H9 (cell line): ENCODE results near the gene MYH8. TPM values are rescaled to one million over a fixed set of nuclear protein-coding genes. Genes with fewer than 3 reads are reported as not detected.

Experiments
- DNase-seq: peaks from one replicate; pipeline ENCODE4 v3.0.0-alpha.2; 2017
- H2AFZ ChIP-seq: one replicate; pipeline ENCODE4 v1.6.1; 2013; ENCODE audit warnings: mild to moderate bottlenecking, low read length, control low read depth, moderate library complexity
- H2AK5ac ChIP-seq: 2 replicates; pipeline ENCODE4 v1.6.1; 2013; ENCODE audit warnings: low read length, control low read depth, mixed read lengths; ENCODE audit not compliant: insufficient read length
- H2BK120ac ChIP-seq: one replicate; pipeline ENCODE4 v1.6.1; 2013; ENCODE audit warnings: low read depth, mild to moderate bottlenecking, low read length, control low read depth, inconsistent platforms; ENCODE audit not compliant: poor library complexity, severe bottlenecking
- H2BK12ac ChIP-seq: 2 replicates; pipeline ENCODE4 v1.6.1; 2013; ENCODE audit warnings: low read length, control low read depth, mixed read lengths, low read depth; ENCODE audit not compliant: insufficient read length
- H2BK15ac ChIP-seq: 2 replicates; pipeline ENCODE4 v1.6.1; 2013; ENCODE audit warnings: low read depth, low read length, control low read depth
- H2BK20ac ChIP-seq: one replicate; pipeline ENCODE4 v1.6.1; 2013; ENCODE audit warnings: low read depth, mild to moderate bottlenecking, low read length, control low read depth, inconsistent platforms; ENCODE audit not compliant: poor library complexity, severe bottlenecking
- H2BK5ac ChIP-seq: 2 replicates; pipeline ENCODE4 v1.6.1; 2013; ENCODE audit warnings: low read length, control low read depth, mixed read lengths; ENCODE audit not compliant: insufficient read length
- H3K14ac ChIP-seq: 2 replicates; pipeline ENCODE4 v1.6.1; 2013; ENCODE audit warnings: low read length, control low read depth; ENCODE audit not compliant: insufficient read depth
- H3K18ac ChIP-seq: 2 replicates; pipeline ENCODE4 v1.6.1; 2013; ENCODE audit warnings: low read depth, mild to moderate bottlenecking, mixed read lengths, low read length, control low read depth; ENCODE audit not compliant: insufficient read length
- H3K23ac ChIP-seq: 2 replicates; pipeline ENCODE4 v1.6.1; 2013; ENCODE audit warnings: low read length, control low read depth, mixed read lengths, low read depth; ENCODE audit not compliant: insufficient read length
- H3K23me2 ChIP-seq: 2 replicates; pipeline ENCODE4 v1.6.1; 2013; ENCODE audit warnings: low read depth, mild to moderate bottlenecking, mixed read lengths, low read length, control low read depth; ENCODE audit not compliant: insufficient read length, poor library complexity, severe bottlenecking
- H3K27ac ChIP-seq: 2 replicates; pipeline ENCODE4 v1.5.1; 2013; ENCODE audit warnings: low read length, control low read depth, mixed read lengths, low read depth; ENCODE audit not compliant: insufficient read length
- H3K27me3 ChIP-seq: 2 replicates; pipeline ENCODE4 v1.6.1; 2013; ENCODE audit warnings: low read length, control low read depth, inconsistent platforms; ENCODE audit not compliant: insufficient read depth
- H3K4ac ChIP-seq: 2 replicates; pipeline ENCODE4 v1.6.1; 2013; ENCODE audit warnings: low read depth, mild to moderate bottlenecking, control low read depth, inconsistent platforms, low read length, moderate library complexity
- H3K4me1 ChIP-seq: 2 replicates; pipeline ENCODE4 v1.6.1; 2013; ENCODE audit warnings: low read length, control low read depth, inconsistent platforms; ENCODE audit not compliant: insufficient read depth
- H3K4me2 ChIP-seq: 2 replicates; pipeline ENCODE4 v1.6.1; 2013; ENCODE audit warnings: low read length, control low read depth, mixed read lengths; ENCODE audit not compliant: insufficient read length, insufficient read depth
- H3K56ac ChIP-seq: 2 replicates; pipeline ENCODE4 v1.6.1; 2013; ENCODE audit warnings: low read depth, mild to moderate bottlenecking, mixed read lengths, low read length, control low read depth; ENCODE audit not compliant: insufficient read length
- H3K79me1 ChIP-seq: 2 replicates; pipeline ENCODE4 v1.6.1; 2013; ENCODE audit warnings: low read depth, mild to moderate bottlenecking, moderate library complexity, low read length, control low read depth, inconsistent platforms; ENCODE audit not compliant: insufficient read depth, poor library complexity, severe bottlenecking
- H3K79me2 ChIP-seq: 2 replicates; pipeline ENCODE4 v1.6.1; 2013; ENCODE audit warnings: low read length, control low read depth, inconsistent platforms; ENCODE audit not compliant: insufficient read depth
- H3K9ac ChIP-seq: 2 replicates; pipeline ENCODE4 v1.6.1; 2013; ENCODE audit warnings: low read length, control low read depth, mixed read lengths; ENCODE audit not compliant: insufficient read length; ENCODE audit errors: extremely low read depth
- H3K9me3 ChIP-seq: one replicate; pipeline ENCODE4 v1.6.1; 2013; ENCODE audit warnings: low read depth, low read length, inconsistent platforms; ENCODE audit not compliant: control insufficient read depth
- H3T11ph ChIP-seq: one replicate; pipeline ENCODE4 v1.6.1; 2013; ENCODE audit warnings: mild to moderate bottlenecking, low read length, control low read depth, inconsistent platforms
- H4K20me1 ChIP-seq: one replicate; pipeline ENCODE4 v1.6.1; 2013; ENCODE audit not compliant: control insufficient read depth, insufficient read length, insufficient read depth
- H4K5ac ChIP-seq: 2 replicates; pipeline ENCODE4 v1.6.1; 2013; ENCODE audit warnings: low read depth, mild to moderate bottlenecking, mixed read lengths, low read length, control low read depth; ENCODE audit not compliant: insufficient read length
- H4K8ac ChIP-seq: replicated peaks from 2 replicates; pipeline ENCODE4 v1.6.1; 2013; ENCODE audit warnings: low read length, control low read depth, mixed read lengths, low read depth; ENCODE audit not compliant: insufficient read length
- H4K91ac ChIP-seq: 2 replicates; pipeline ENCODE4 v1.6.1; 2013; ENCODE audit warnings: low read depth, mild to moderate bottlenecking, moderate library complexity, mixed read lengths, low read length, control low read depth; ENCODE audit not compliant: insufficient read length
- H3K27ac Mint-ChIP-seq, 3 experiments: 2 replicates in 2 of 3; 3 replicates in 1 of 3; pipeline ENCODE4 v1.8.0; 2020 to 2021; ENCODE audit warnings: mixed read lengths in 3 of 3, mild to moderate bottlenecking in 1 of 3, moderate library complexity in 1 of 3
- H3K27me3 Mint-ChIP-seq: 2 replicates; pipeline ENCODE4 v1.8.0; 2021; ENCODE audit warnings: low read depth, mild to moderate bottlenecking, moderate library complexity, mixed read lengths
- H3K36me3 Mint-ChIP-seq, 3 experiments: 2 replicates in 2 of 3; 3 replicates in 1 of 3; pipeline ENCODE4 v1.8.0; 2020 to 2021; ENCODE audit warnings: low read depth in 3 of 3, mixed read lengths in 3 of 3; ENCODE audit not compliant: insufficient read depth in 1 of 3
- H3K4me1 Mint-ChIP-seq, 2 experiments: 2 replicates each; pipeline ENCODE4 v1.8.0; 2020; ENCODE audit warnings: mixed read lengths in 2 of 2
- H3K4me3 Mint-ChIP-seq, 2 experiments: 2 replicates in 1 of 2; 3 replicates in 1 of 2; pipeline ENCODE4 v1.8.0; 2020 to 2021; ENCODE audit warnings: mild to moderate bottlenecking in 2 of 2, mixed read lengths in 2 of 2, moderate library complexity in 1 of 2
- H3K9me3 Mint-ChIP-seq, 2 experiments: 2 replicates in 1 of 2; 3 replicates in 1 of 2; pipeline ENCODE4 v1.8.0; 2020; ENCODE audit warnings: mild to moderate bottlenecking in 2 of 2, mixed read lengths in 2 of 2, moderate library complexity in 1 of 2
- WGBS: extraction: QIAGEN DNeasy Blood & Tissue Kit; methylation state at CpG from one replicate; pipeline ENCODE4 v1.1.7; 2013; ENCODE audit warnings: missing lambda C conversion rate, low lambda C conversion rate, mixed read lengths; ENCODE audit not compliant: insufficient read length; ENCODE audit errors: extremely low coverage; 5-methylcytosine and 5-hydroxymethylcytosine counted together
- total RNA-seq: library from RNA; stranded (reverse); gene quantifications from 2 replicates; pipeline ENCODE4 v1.2.1, GENCODE V29; 2021
- TF ChIP-seq, protein P1 (sequence below): fragments of 200-600 bp; sonication (generic); conservative IDR thresholded peaks from 3 replicates; pipeline ENCODE4 v1.8.0; 2021; ENCODE audit warnings: antibody characterized with exemption, mild to moderate bottlenecking

The MYH8 gene
- total RNA-seq, 1 experiment from 2014 or later = not detected

GRCh38 chr17:10354651-10355050 lies 67.1 kb downstream of the MYH8 start:
- Mint-ChIP-seq H3K36me3 (no peaks in the 10 kb centered on the region), H3K27me3 (no peaks in the 10 kb centered on the region; the same call in 1 of the 2 replicates), H3K4me3 (no peak overlapping the region), H3K9me3 (no peaks in the 10 kb centered on the region), H3K27ac (no peak overlapping the region), H3K4me1 (no peaks in the 10 kb centered on the region)
- H4K20me1 ChIP-seq = no peaks in the 10 kb centered on the region
- no peak overlapping the region for H3K56ac ChIP-seq
- H4K91ac ChIP-seq = no peak overlapping the region
- TF ChIP-seq, protein P1, sequence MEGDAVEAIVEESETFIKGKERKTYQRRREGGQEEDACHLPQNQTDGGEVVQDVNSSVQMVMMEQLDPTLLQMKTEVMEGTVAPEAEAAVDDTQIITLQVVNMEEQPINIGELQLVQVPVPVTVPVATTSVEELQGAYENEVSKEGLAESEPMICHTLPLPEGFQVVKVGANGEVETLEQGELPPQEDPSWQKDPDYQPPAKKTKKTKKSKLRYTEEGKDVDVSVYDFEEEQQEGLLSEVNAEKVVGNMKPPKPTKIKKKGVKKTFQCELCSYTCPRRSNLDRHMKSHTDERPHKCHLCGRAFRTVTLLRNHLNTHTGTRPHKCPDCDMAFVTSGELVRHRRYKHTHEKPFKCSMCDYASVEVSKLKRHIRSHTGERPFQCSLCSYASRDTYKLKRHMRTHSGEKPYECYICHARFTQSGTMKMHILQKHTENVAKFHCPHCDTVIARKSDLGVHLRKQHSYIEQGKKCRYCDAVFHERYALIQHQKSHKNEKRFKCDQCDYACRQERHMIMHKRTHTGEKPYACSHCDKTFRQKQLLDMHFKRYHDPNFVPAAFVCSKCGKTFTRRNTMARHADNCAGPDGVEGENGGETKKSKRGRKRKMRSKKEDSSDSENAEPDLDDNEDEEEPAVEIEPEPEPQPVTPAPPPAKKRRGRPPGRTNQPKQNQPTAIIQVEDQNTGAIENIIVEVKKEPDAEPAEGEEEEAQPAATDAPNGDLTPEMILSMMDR = no peak
- no peaks in the 10 kb centered on the region for H3K4me1 ChIP-seq
- no peak overlapping the region for H3K9ac ChIP-seq
- H4K8ac ChIP-seq = no peak overlapping the region
- no peak for DNase-seq
- H3K23ac ChIP-seq = no peak overlapping the region
- H3K4ac ChIP-seq = no peak overlapping the region
- no CpG with 5 or more reads among the region's 9 CpGs for WGBS
- H3K4me2 ChIP-seq = no peak overlapping the region
- H2BK12ac ChIP-seq = no peak overlapping the region
- no peaks in the 10 kb centered on the region for H3K79me2 ChIP-seq
- H2AFZ ChIP-seq = no peak overlapping the region
- H3K14ac ChIP-seq = no peak overlapping the region
- H3K23me2 ChIP-seq = no peaks in the 10 kb centered on the region
- no peak overlapping the region for H2BK120ac ChIP-seq
- H3K18ac ChIP-seq = no peak overlapping the region
- H3K79me1 ChIP-seq = no peaks in the 10 kb centered on the region
- no peak overlapping the region for H2BK15ac ChIP-seq
- no peak overlapping the region for H3K27ac ChIP-seq
- no peak overlapping the region for H4K5ac ChIP-seq
- no peak overlapping the region for H3T11ph ChIP-seq
- no peak overlapping the region for H2BK5ac ChIP-seq
- H3K27me3 ChIP-seq = no peaks in the 10 kb centered on the region
- H3K9me3 ChIP-seq = no peaks in the 10 kb centered on the region
- no peak overlapping the region for H2AK5ac ChIP-seq
- H2BK20ac ChIP-seq = no peak overlapping the region
